Measurements from ENCODE around the gene IGDCC3.

IGDCC3 gene

DNA sequence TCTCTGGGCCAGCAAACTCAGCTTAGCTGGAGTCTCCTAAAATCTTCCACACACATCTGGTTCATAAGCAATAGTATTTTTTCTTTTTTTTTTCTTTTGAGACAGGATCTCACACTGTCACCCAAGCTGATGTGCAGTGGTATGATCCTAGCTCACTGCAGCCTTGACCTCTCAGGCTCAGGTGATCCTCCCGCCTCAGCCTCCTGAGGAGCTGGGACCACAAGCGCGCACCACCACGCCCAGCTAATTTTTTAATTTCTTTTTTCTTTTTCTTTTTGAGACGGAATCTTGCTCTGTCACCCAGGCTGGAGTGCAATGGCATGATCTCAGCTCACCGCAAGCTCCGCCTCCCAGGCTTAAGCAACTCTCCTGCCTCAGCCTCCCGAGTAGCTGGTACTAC is 39.0 kb downstream of the IGDCC3 start:
- Histone ChIP-seq H3K27ac (replicated peaks) (no peak overlapping the region), H3K4me3 (replicated peaks; ENCODE audit: insufficient read depth, low read length) (no peak overlapping the region), H3K27me3 (ENCODE audit: insufficient read depth, poor library complexity, severe bottlenecking) (peaks cover 7% of the 10 kb centered on the region)
- TF ChIP-seq, protein P1, sequence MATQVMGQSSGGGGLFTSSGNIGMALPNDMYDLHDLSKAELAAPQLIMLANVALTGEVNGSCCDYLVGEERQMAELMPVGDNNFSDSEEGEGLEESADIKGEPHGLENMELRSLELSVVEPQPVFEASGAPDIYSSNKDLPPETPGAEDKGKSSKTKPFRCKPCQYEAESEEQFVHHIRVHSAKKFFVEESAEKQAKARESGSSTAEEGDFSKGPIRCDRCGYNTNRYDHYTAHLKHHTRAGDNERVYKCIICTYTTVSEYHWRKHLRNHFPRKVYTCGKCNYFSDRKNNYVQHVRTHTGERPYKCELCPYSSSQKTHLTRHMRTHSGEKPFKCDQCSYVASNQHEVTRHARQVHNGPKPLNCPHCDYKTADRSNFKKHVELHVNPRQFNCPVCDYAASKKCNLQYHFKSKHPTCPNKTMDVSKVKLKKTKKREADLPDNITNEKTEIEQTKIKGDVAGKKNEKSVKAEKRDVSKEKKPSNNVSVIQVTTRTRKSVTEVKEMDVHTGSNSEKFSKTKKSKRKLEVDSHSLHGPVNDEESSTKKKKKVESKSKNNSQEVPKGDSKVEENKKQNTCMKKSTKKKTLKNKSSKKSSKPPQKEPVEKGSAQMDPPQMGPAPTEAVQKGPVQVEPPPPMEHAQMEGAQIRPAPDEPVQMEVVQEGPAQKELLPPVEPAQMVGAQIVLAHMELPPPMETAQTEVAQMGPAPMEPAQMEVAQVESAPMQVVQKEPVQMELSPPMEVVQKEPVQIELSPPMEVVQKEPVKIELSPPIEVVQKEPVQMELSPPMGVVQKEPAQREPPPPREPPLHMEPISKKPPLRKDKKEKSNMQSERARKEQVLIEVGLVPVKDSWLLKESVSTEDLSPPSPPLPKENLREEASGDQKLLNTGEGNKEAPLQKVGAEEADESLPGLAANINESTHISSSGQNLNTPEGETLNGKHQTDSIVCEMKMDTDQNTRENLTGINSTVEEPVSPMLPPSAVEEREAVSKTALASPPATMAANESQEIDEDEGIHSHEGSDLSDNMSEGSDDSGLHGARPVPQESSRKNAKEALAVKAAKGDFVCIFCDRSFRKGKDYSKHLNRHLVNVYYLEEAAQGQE (IDR thresholded peaks at IDR 0.05; ENCODE audit: insufficient replicate concordance, low read depth), result no peak
- TF ChIP-seq GABPA (IDR thresholded peaks at IDR 0.05; ENCODE audit: low read depth), result no peak
- DNase-seq (ENCODE audit: low read depth in 1 of 2, low spot score in 1 of 2), result no peak

DNA sequence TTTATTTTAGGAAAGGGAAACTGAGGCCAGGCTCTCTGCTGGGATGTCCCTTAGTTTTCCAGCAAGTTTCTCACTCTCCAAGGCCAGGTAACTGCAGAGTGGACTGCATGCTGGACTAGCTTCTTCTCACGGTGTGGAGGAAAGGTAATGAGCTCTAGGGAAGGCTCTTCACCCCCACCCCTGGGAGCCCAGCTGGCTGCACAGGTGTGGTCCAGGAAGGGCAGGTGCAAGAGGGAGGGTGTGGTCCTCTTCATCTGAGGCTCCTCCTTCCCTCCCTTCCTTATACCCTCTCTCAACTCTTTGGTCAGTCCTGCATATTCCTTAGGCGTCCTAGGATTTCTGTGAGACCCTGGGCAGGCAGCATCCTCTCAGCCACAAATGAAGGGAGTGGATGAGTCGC is 39.4 kb downstream of the IGDCC3 start:
- Histone ChIP-seq H3K27ac (replicated peaks) (no peak overlapping the region), H3K27me3 (ENCODE audit: insufficient read depth, poor library complexity, severe bottlenecking) (peaks cover 7% of the 10 kb centered on the region), H3K4me3 (replicated peaks; ENCODE audit: insufficient read depth, low read length) (no peak overlapping the region)
- no peak for DNase-seq (ENCODE audit: low read depth in 1 of 2, low spot score in 1 of 2)
- no peak for TF ChIP-seq SPI1 (IDR thresholded peaks at IDR 0.05; ENCODE audit: borderline replicate concordance, low read depth)
- TF ChIP-seq, protein P2, sequence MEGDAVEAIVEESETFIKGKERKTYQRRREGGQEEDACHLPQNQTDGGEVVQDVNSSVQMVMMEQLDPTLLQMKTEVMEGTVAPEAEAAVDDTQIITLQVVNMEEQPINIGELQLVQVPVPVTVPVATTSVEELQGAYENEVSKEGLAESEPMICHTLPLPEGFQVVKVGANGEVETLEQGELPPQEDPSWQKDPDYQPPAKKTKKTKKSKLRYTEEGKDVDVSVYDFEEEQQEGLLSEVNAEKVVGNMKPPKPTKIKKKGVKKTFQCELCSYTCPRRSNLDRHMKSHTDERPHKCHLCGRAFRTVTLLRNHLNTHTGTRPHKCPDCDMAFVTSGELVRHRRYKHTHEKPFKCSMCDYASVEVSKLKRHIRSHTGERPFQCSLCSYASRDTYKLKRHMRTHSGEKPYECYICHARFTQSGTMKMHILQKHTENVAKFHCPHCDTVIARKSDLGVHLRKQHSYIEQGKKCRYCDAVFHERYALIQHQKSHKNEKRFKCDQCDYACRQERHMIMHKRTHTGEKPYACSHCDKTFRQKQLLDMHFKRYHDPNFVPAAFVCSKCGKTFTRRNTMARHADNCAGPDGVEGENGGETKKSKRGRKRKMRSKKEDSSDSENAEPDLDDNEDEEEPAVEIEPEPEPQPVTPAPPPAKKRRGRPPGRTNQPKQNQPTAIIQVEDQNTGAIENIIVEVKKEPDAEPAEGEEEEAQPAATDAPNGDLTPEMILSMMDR (IDR thresholded peaks at IDR 0.05; ENCODE audit: insufficient read depth, low read length), result no peak

DNA sequence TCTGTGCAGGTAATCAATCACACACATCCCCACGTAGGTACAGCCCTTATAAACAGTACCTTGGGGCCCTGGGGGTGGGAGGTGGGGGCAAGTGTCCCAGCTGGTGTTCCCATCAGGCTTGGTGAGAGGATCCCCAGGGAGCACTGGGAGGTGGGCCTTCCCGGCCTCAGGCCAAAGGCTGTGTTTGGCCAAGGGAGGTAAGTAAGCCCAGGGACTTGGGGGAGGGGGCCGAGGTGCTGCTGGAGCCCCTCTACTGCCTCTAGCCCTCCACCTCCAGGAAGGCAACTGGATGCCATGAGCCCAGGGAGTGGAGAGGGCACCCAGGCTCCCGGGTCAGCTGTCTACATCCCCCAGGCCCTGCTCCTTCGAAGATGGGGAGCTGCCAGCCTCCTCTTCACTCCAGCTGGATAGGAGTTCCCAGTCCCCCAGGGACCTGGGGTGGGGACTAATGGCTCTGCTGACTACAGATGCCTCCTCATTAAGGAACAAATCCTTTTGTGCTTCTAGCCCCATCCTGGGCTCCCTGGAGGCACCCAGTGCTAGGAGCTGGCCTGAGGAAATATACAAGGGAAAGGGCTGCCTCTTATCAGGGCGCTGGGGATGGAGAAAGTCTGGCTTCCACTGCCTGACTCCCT is 40.2 kb downstream of the IGDCC3 start:
- H3K27me3 ChIP-seq (ENCODE audit: insufficient read depth, poor library complexity, severe bottlenecking), result peaks cover 7% of the 10 kb centered on the region
- no peak overlapping the region for H3K27ac ChIP-seq (replicated peaks)
- DNase-seq (ENCODE audit: low read depth in 1 of 2, low spot score in 1 of 2), result no peak
- TF ChIP-seq GABPA (IDR thresholded peaks at IDR 0.05; ENCODE audit: low read depth), result no peak
- TF ChIP-seq SPI1 (IDR thresholded peaks at IDR 0.05; ENCODE audit: borderline replicate concordance, low read depth), result no peak
- TF ChIP-seq, protein P1 (IDR thresholded peaks at IDR 0.05; ENCODE audit: insufficient replicate concordance, low read depth), result no peak
- TF ChIP-seq POLR2AphosphoS5 (IDR thresholded peaks at IDR 0.05; ENCODE audit: low read depth), result no peak
- TF ChIP-seq, protein P2 (IDR thresholded peaks at IDR 0.05; ENCODE audit: insufficient read depth, low read length), result no peak
- no peak overlapping the region for H3K4me3 ChIP-seq (replicated peaks; ENCODE audit: insufficient read depth, low read length)

DNA sequence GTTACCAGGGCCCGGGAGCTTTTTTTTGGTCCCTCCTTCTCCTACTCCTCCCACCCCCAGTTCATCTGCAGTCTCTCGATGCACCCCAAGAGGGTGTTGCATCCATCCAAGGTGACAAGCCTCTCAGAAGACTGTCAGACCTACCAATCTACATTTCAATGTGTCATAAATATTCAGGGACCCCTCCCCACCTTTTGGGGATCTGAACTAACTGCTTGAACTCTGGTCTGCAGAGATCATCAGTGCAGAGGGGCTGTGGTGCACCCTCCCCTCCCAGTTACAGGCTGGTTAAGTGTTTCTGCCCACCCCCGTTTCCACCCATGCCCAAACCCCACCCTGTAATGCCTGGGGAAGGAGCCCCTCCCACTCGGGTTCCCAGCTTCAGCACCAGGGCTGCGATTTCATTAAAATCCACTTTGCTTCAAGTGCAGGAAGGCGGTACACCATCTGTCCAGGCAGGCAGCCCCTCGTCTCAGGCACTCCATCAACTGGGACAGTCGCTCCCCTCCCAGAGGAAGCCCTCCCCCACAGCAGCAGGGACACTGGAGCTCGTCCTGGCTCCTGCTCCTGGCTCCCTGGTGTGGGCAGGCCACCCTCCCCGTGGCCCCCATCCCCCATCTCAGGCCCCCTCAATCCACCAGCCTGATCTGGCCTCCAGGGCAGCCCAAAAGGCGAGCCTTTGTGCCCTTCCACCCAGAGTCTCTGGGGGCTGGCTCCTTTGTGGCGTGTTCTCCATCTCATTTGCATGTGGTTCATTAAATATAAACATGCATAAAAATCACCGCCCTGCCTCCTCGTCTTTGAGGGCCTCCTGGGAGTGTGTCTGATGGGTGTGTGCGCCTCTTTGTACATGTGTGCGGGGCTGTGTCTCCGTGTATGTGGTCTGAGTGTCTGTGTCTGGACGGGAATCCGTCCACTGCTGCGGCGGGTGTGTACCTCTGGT is 41.0 kb downstream of the IGDCC3 start:
- Histone ChIP-seq H3K27me3 (ENCODE audit: insufficient read depth, poor library complexity, severe bottlenecking) (peaks cover 7% of the 10 kb centered on the region), H3K4me3 (replicated peaks; ENCODE audit: insufficient read depth, low read length) (no peak overlapping the region), H3K27ac (replicated peaks) (no peak overlapping the region)
- DNase-seq (ENCODE audit: low read depth in 1 of 2, low spot score in 1 of 2), result no peak
- no peak for TF ChIP-seq SPI1 (IDR thresholded peaks at IDR 0.05; ENCODE audit: borderline replicate concordance, low read depth)
- TF ChIP-seq, protein P2 (IDR thresholded peaks at IDR 0.05; ENCODE audit: insufficient read depth, low read length), result no peak
- TF ChIP-seq, protein P1 (IDR thresholded peaks at IDR 0.05; ENCODE audit: insufficient replicate concordance, low read depth), result no peak
- no peak for TF ChIP-seq GABPA (IDR thresholded peaks at IDR 0.05; ENCODE audit: low read depth)
- no peak for TF ChIP-seq POLR2AphosphoS5 (IDR thresholded peaks at IDR 0.05; ENCODE audit: low read depth)
